KMS-11 (cell line): ENCODE data around the gene TRIM44.
"Not testable (repeated sequence)": the region's sequence is repeated elsewhere in the genome, so short reads cannot be mapped to it uniquely, and the experiment has no call there.

Source experiments
- H2AFZ ChIP-seq: fragments of 200-600 bp; sonication (generic); 2 replicates; pipeline ENCODE4 v1.6.1; 2016; ENCODE audit warnings: antibody characterized with exemption, mixed run types, low read depth
- H3K27ac ChIP-seq: fragments of 200-600 bp; sonication (generic); 2 replicates; pipeline ENCODE4 v1.6.1; 2016; ENCODE audit warnings: mild to moderate bottlenecking, mixed run types
- H3K27me3 ChIP-seq: fragments of 200-600 bp; sonication (generic); 2 replicates; pipeline ENCODE4 v1.6.1; 2017; ENCODE audit warnings: mild to moderate bottlenecking, low read depth, mixed run types, moderate library complexity; ENCODE audit not compliant: insufficient read depth
- H3K36me3 ChIP-seq: fragments of 200-600 bp; sonication (generic); 2 replicates; pipeline ENCODE4 v1.6.1; 2017; ENCODE audit warnings: mild to moderate bottlenecking, mixed run types; ENCODE audit not compliant: insufficient read depth
- H3K4me1 ChIP-seq: fragments of 200-600 bp; sonication (generic); 2 replicates; pipeline ENCODE4 v1.6.1; 2016; ENCODE audit warnings: mild to moderate bottlenecking, low read depth, mixed run types; ENCODE audit not compliant: poor library complexity, severe bottlenecking
- H3K4me2 ChIP-seq: fragments of 200-600 bp; sonication (generic); 2 replicates; pipeline ENCODE4 v1.7.0; 2016; ENCODE audit warnings: mild to moderate bottlenecking, mixed run types
- H3K4me3 ChIP-seq: fragments of 200-600 bp; sonication (generic); IDR thresholded peaks from 2 replicates; pipeline ENCODE4 v1.6.1; 2017; ENCODE audit warnings: low read depth, low read length, mixed read lengths; ENCODE audit not compliant: insufficient read depth
- H3K79me2 ChIP-seq: fragments of 200-600 bp; sonication (generic); 2 replicates; pipeline ENCODE4 v1.6.1; 2016; ENCODE audit warnings: low read depth, mixed run types; ENCODE audit not compliant: insufficient read depth
- H3K9ac ChIP-seq: fragments of 200-600 bp; sonication (generic); 2 replicates; pipeline ENCODE4 v1.6.1; 2016; ENCODE audit warnings: mild to moderate bottlenecking, mixed run types
- H4K20me1 ChIP-seq: fragments of 200-600 bp; sonication (generic); 2 replicates; pipeline ENCODE4 v1.6.1; 2016; ENCODE audit warnings: mild to moderate bottlenecking, mixed run types; ENCODE audit not compliant: insufficient read depth
- CTCF ChIP-seq: fragments of 200-600 bp; sonication (generic); conservative IDR thresholded peaks from 2 replicates; pipeline ENCODE4 v1.6.1; 2017; ENCODE audit warnings: low read depth, mild to moderate bottlenecking, antibody characterized with exemption, low read length, moderate library complexity, mixed read lengths

The TRIM44 gene

GRCh38 chr11:35826006-35826405 is 163.4 kb downstream of the TRIM44 start:
- Histone ChIP-seq H4K20me1 (no peaks in the 10 kb centered on the region), H3K4me2 (no peak overlapping the region), H3K27ac (no peak overlapping the region), H3K9ac (no peak overlapping the region), H3K79me2 (no peaks in the 10 kb centered on the region), H3K4me1 (peaks cover 17% of the 10 kb centered on the region), H3K36me3 (no peaks in the 10 kb centered on the region), H3K4me3 (no peak overlapping the region), H2AFZ (no peak overlapping the region), H3K27me3 (no peaks in the 10 kb centered on the region)
- TF ChIP-seq CTCF = no peak

GRCh38 chr11:35826949-35827348 is 164.4 kb downstream of the TRIM44 start:
- no peak overlapping the region for H3K4me2 ChIP-seq
- no peaks in the 10 kb centered on the region for H4K20me1 ChIP-seq
- no peaks in the 10 kb centered on the region for H3K27me3 ChIP-seq
- no peak overlapping the region for H3K4me3 ChIP-seq
- peaks cover 12% of the 10 kb centered on the region for H3K4me1 ChIP-seq
- no peaks in the 10 kb centered on the region for H3K79me2 ChIP-seq
- H3K9ac ChIP-seq = no peak overlapping the region
- H3K27ac ChIP-seq = no peak overlapping the region
- TF ChIP-seq CTCF = no peak
- no peak overlapping the region for H2AFZ ChIP-seq
- no peaks in the 10 kb centered on the region for H3K36me3 ChIP-seq

GRCh38 chr11:35836205-35836604 is 173.6 kb downstream of the TRIM44 start:
- Histone ChIP-seq H3K27me3 (no peaks in the 10 kb centered on the region), H2AFZ (no peak overlapping the region)
- TF ChIP-seq CTCF = no peak

GRCh38 chr11:35838071-35838470 is 175.5 kb downstream of the TRIM44 start:
- no peaks in the 10 kb centered on the region for H4K20me1 ChIP-seq
- H2AFZ ChIP-seq = no peak overlapping the region
- no peak overlapping the region for H3K9ac ChIP-seq
- H3K79me2 ChIP-seq = no peaks in the 10 kb centered on the region
- H3K4me2 ChIP-seq = no peak overlapping the region
- no peak overlapping the region for H3K27ac ChIP-seq
- H3K4me3 ChIP-seq = no peak overlapping the region
- no peaks in the 10 kb centered on the region for H3K4me1 ChIP-seq
- H3K27me3 ChIP-seq = no peaks in the 10 kb centered on the region
- H3K36me3 ChIP-seq = no peaks in the 10 kb centered on the region
- TF ChIP-seq CTCF = no peak

More at GRCh38 chr11:35836205-35836604, 173.6 kb downstream of the TRIM44 start:
- Histone ChIP-seq H3K36me3 (no peaks in the 10 kb centered on the region), H3K79me2 (no peaks in the 10 kb centered on the region), H3K9ac (no peak overlapping the region), H4K20me1 (no peaks in the 10 kb centered on the region), H3K4me2 (no peak overlapping the region), H3K4me1 (no peaks in the 10 kb centered on the region), H3K27ac (no peak overlapping the region), H3K4me3 (no peak overlapping the region)

- H3K9ac ChIP-seq, H3K4me3 ChIP-seq, H3K27me3 ChIP-seq, H2AFZ ChIP-seq, H3K36me3 ChIP-seq, H3K79me2 ChIP-seq, H4K20me1 ChIP-seq, H3K27ac ChIP-seq, H3K4me2 ChIP-seq, H3K4me1 ChIP-seq: not testable (repeated sequence)
Observed at GRCh38 chr11:35838697-35839367, 176.3 kb downstream of the TRIM44 start.
